Ramos (cell line): ENCODE results near the gene TMEM135.

Source experiments
- in situ Hi-C: fragments of 300-500 bp; cut with MboI; formaldehyde crosslinking; loops from one replicate; pipeline ENCODE4 v1.14.3; 2022; ENCODE audit warnings: low sequenced_read_pairs; ENCODE audit not compliant: unreplicated experiment

The TMEM135 gene

GRCh38 chr11:87369888-87370287 lies 332.2 kb downstream of the TMEM135 start:
- in situ Hi-C loops = no loop called here

DNA sequence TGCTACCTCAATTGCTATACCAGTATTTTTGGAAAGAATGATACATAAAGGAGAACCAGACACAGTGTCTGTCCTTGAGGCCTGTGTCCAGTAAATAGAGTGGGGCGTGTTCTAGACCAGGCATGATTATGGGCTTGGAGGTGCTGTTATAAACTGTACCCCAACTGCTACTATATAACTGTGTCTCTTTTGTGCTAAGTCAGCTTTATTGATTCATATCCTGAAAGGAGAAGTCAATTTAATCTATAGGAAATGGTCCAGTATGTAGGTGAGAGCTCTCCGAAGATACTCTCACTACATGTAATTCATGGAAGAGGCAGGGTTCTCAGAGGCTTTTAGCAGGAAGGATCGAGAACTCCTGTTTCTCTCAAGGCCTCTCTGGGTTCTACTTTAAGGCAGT lies 334.3 kb downstream of the TMEM135 start:
- in situ Hi-C loops = no loop called here
